ENCODE measurements around the gene LRRFIP1. TPM values are rescaled to one million over a fixed set of nuclear protein-coding genes. Genes with fewer than 3 reads are reported as not detected.

LRRFIP1 gene
- total RNA-seq, 4 donors from 2014 or later, result 84.9 to 152 (median 120) TPM

DNA sequence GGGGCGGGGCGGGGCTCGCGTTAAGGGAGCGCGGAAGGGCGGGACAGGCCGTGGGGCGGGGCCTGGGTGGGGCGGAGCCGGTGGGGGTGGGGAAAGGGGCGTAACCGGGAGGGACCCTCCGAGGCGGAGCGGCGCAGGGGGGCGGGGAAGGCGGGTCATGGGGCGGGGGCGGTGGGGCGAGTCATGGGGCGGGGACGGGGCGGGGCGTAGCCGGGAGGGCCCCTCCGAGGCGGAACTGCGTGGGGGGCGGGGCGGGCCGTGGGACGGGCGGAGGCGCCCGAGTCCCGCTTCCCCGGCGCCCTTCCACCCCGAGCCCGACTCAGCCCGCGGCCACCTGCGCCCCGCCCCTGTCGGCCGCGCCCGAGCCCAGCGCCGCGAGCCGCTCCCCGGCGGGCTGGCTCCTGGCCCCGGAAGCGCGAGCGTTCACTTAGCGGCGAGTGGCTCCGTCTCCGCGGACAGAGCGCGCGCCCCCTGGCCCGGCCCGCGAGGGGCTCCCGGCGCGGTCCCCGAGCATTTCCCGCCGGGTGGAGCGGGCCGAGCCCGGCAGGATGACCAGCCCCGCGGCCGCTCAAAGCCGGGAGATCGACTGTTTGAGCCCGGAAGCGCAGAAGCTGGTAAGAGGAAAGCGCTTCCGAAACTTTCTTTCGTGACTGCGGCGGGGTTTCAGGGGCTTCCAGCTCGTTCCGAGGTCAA lies 64.7 kb downstream of the LRRFIP1 start:
- H3K36me3 ChIP-seq, result no peaks in the 10 kb centered on the region
- H3K27ac ChIP-seq, result peak overlapping the region; percentile 97 to 99 (median 99)
- H3K4me1 ChIP-seq, result peaks cover 70 to 87% (median 72%) of the 10 kb centered on the region in 3 donors
- no peaks in the 10 kb centered on the region for H3K9me3 ChIP-seq
- no CpG with 5 or more reads among the region's 94 CpGs for WGBS, 2 donors
- no peaks in the 10 kb centered on the region for H3K27me3 ChIP-seq
- intact Hi-C loops (cut with DNase I), result no loop called here
- peak in 3 of 4 donors; percentile 79 to 94 (median 94) for TF ChIP-seq POLR2A (IDR thresholded peaks at IDR 0.05)
- TF ChIP-seq, protein P1, sequence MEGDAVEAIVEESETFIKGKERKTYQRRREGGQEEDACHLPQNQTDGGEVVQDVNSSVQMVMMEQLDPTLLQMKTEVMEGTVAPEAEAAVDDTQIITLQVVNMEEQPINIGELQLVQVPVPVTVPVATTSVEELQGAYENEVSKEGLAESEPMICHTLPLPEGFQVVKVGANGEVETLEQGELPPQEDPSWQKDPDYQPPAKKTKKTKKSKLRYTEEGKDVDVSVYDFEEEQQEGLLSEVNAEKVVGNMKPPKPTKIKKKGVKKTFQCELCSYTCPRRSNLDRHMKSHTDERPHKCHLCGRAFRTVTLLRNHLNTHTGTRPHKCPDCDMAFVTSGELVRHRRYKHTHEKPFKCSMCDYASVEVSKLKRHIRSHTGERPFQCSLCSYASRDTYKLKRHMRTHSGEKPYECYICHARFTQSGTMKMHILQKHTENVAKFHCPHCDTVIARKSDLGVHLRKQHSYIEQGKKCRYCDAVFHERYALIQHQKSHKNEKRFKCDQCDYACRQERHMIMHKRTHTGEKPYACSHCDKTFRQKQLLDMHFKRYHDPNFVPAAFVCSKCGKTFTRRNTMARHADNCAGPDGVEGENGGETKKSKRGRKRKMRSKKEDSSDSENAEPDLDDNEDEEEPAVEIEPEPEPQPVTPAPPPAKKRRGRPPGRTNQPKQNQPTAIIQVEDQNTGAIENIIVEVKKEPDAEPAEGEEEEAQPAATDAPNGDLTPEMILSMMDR (IDR thresholded peaks at IDR 0.05), result peak in 2 of 6 experiments; percentile 13 to 21
- DNase-seq, result peak; percentile 85
- H3K4me3 ChIP-seq, result peak overlapping the region; percentile 85 to 95 (median 92)

DNA sequence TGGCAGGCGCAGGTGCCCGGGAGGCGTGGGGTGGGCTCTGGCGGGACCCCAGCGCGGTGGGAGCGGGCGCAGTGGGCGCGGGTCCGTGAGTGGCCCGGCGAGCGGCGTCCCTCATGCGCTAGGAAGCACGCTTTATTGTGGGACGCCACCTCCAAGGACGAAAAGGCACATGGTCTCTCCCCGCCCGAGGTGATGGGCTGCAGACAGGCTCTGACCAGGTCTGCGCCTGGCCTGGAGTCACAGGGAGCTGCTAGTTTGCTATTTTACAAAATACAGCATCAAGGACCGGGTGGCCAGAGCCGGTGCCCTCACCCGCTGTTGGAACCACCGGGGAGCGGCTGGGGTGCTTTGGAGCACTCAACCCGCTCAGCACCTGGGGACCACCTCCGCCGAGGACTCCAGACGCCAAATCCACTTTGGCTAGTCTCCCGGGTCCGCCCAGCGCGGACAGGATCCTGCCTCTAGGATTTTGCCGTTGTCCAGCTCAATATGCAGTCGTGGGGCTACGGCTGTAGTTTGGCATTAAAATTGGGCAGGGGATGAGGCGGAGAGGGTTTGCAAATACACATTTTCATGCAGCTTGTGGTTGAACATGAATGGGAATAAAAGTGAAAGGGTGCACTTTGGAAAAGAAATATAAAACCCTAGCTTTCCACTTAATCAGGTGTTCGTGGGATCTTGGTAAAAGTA lies 65.4 kb downstream of the LRRFIP1 start:
- intact Hi-C loops (cut with DNase I), result no loop called here
- H3K4me1 ChIP-seq, result peaks cover 70 to 87% (median 75%) of the 10 kb centered on the region in 3 donors
- H3K27ac ChIP-seq, result peak overlapping the region; percentile 97 to 99 (median 99)
- no peak for DNase-seq
- no peaks in the 10 kb centered on the region for H3K27me3 ChIP-seq
- no peaks in the 10 kb centered on the region for H3K9me3 ChIP-seq
- H3K4me3 ChIP-seq, result peak overlapping the region; percentile 85 to 95 (median 92)
- 1 to 3% methylated on average over 4 to 10 of the region's 40 CpGs for WGBS, 2 donors
- no peaks in the 10 kb centered on the region for H3K36me3 ChIP-seq
- TF ChIP-seq POLR2A (IDR thresholded peaks at IDR 0.05), result no peak
- TF ChIP-seq, protein P1 (IDR thresholded peaks at IDR 0.05), result no peak

- intact Hi-C loops (cut with DNase I), result no loop called here
- Histone ChIP-seq H3K27ac (peak overlapping the region; percentile 97 to 99 (median 99)), H3K4me1 (peaks cover 70 to 87% (median 75%) of the 10 kb centered on the region in 3 donors), H3K4me3 (peak overlapping the region; percentile 85 to 95 (median 92)), H3K9me3 (no peaks in the 10 kb centered on the region), H3K27me3 (no peaks in the 10 kb centered on the region), H3K36me3 (no peaks in the 10 kb centered on the region)
- DNase-seq, result no peak
- WGBS, 2 donors, result 6 to 17% methylated on average over 6 of the region's 6 CpGs
- TF ChIP-seq POLR2A (IDR thresholded peaks at IDR 0.05), result peak in 3 of 4 donors; percentile 32 to 65 (median 44)
- TF ChIP-seq, protein P1 (IDR thresholded peaks at IDR 0.05), result no peak
Measured at GRCh38 chr2:237693291-237693994, 66.1 kb downstream of the LRRFIP1 start.

DNA sequence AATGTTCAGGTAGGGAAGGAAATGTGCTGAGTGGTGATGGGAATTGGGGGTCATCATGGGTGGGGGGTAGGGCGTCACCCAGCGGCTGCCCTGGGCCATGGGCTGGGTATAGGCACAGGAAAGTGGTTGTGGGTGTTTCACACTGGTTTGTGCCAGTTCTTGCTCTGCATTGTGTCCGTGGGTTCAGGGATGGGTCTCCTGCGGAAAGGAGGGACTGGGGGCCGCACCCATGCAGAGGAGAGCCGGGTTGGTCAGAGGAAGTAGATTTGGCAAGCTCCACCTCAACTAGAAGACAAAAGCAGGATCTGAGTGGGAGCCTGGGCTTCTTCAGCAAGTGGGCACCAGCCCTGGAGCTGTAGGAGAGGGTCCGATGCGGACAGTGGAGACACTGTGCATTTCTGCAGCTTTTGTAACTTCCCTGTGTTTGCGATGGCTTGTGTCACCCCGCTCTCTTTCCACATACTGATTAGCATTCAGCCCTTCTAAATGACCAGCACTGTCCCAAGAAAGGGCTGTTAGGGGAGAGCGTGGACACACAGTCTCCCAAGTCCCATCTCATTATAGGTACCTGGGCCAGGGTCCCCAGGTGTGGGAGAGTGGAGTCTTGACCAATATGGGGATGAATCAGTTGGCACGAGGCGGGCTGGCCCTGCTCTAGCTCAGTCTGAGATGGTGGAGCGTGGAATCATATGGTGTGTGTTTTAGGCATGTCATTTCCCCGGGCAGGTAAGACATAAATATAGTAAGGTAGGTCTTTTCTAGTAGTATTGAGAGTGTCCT lies 67.2 kb downstream of the LRRFIP1 start:
- Histone ChIP-seq H3K36me3 (no peaks in the 10 kb centered on the region), H3K4me1 (peaks cover 63 to 87% (median 73%) of the 10 kb centered on the region in 3 donors), H3K27ac (peak overlapping the region; percentile 97 to 99 (median 99)), H3K4me3 (peak overlapping the region; percentile 85 to 95 (median 92)), H3K9me3 (no peaks in the 10 kb centered on the region), H3K27me3 (no peaks in the 10 kb centered on the region)
- 56 to 57% methylated on average over 14 to 15 of the region's 15 CpGs for WGBS, 2 donors
- intact Hi-C loops (cut with DNase I), result no loop called here
- TF ChIP-seq POLR2A (IDR thresholded peaks at IDR 0.05), result peak in 1 of 4 donors; percentile 19
- TF ChIP-seq, protein P1 (IDR thresholded peaks at IDR 0.05), result no peak
- no peak for DNase-seq

Measured in esophagus squamous epithelium (tissue), 5 donors.